Activated naive CD4-positive, alpha-beta T cell treated with anti-CD3 and anti-CD28 coated beads, Interleukin-2, amount 10 ng/mL, durations not matched to agents 7 days and 5 days (primary cell): ENCODE data around the gene CCDC40.
"Not testable (repeated sequence)": the region's sequence is repeated elsewhere in the genome, so short reads cannot be mapped to it uniquely, and the experiment has no call there.

Experiments
- CTCF ChIA-PET: fragments of 350-600 bp; sonication (Branson Sonifier 250); formaldehyde crosslinking; loops from one replicate; lab custom pipeline; 2021; ENCODE audit warnings: antibody characterized with exemption; lab: Charles Lee
- DNase-seq: peaks from one replicate; pipeline ENCODE4 v3.0.0-alpha.2; 2020
- H3K27ac Mint-ChIP-seq: one replicate; pipeline ENCODE4 v1.8.0; 2021; ENCODE audit warnings: mild to moderate bottlenecking, moderate library complexity, mixed read lengths
- H3K27me3 Mint-ChIP-seq: one replicate; pipeline ENCODE4 v1.8.0; 2021; ENCODE audit warnings: mild to moderate bottlenecking, mixed read lengths
- H3K36me3 Mint-ChIP-seq: one replicate; pipeline ENCODE4 v1.8.0; 2021; ENCODE audit warnings: mixed read lengths
- H3K4me1 Mint-ChIP-seq: one replicate; pipeline ENCODE4 v1.8.0; 2021; ENCODE audit warnings: mixed read lengths
- H3K4me3 Mint-ChIP-seq: one replicate; pipeline ENCODE4 v1.8.0; 2021; ENCODE audit warnings: mild to moderate bottlenecking, moderate library complexity, mixed read lengths
- H3K9me3 Mint-ChIP-seq: one replicate; pipeline ENCODE4 v1.8.0; 2021; ENCODE audit warnings: mixed read lengths

CCDC40 gene

GRCh38 chr17:80034791-80035686 lies 1.4 kb upstream of the CCDC40 start:
- Mint-ChIP-seq H3K4me3 (peak overlapping the region; percentile 72), H3K27ac (peak overlapping the region; percentile 14), H3K27me3 (peaks cover 76% of the 10 kb centered on the region), H3K4me1 (peaks cover 13% of the 10 kb centered on the region), H3K36me3 (no peaks in the 10 kb centered on the region), H3K9me3 (no peaks in the 10 kb centered on the region)
- peak; percentile 65 for DNase-seq
- CTCF ChIA-PET, result interaction anchor here (2.3 kb wide), 1 partner anchor 30 kb away, joined by 7 read pairs; no protein-coding TSS in a partner anchor

- CTCF ChIA-PET, result no interaction called here
- peak within 1 kb of the TSS; percentile 14 for H3K27ac Mint-ChIP-seq
- H3K4me3 Mint-ChIP-seq, result peak within 1 kb of the TSS; percentile 79
- H3K36me3 Mint-ChIP-seq, result no peaks in the 10 kb centered on the region
- H3K9me3 Mint-ChIP-seq, result no peaks in the 10 kb centered on the region
- no peak for DNase-seq
- peaks cover 13% of the 10 kb centered on the region for H3K4me1 Mint-ChIP-seq
- peaks cover 71% of the 10 kb centered on the region for H3K27me3 Mint-ChIP-seq
Measured at GRCh38 chr17:80035687-80035936, 830 bp upstream of the CCDC40 start, which contains the start of gene TBC1D16. TSS of gene TBC1D16 (minus strand) at chr17:80035872. CDS start at chr17:80013547, 22,325 bp downstream.

GRCh38 chr17:80036715-80037477 lies 454 bp downstream of the CCDC40 start:
- Mint-ChIP-seq H3K4me1 (peaks cover 11% of the 10 kb centered on the region), H3K9me3 (no peaks in the 10 kb centered on the region), H3K27ac (no peak overlapping the region), H3K36me3 (no peaks in the 10 kb centered on the region), H3K4me3 (peak overlapping the region; percentile 79), H3K27me3 (peaks cover 76% of the 10 kb centered on the region)
- DNase-seq, result peak; percentile 56
- CTCF ChIA-PET, result interaction anchor here (1.1 kb wide), 1 partner anchor 28 kb away, joined by 3 read pairs; no protein-coding TSS in a partner anchor

GRCh38 chr17:80043963-80044362 lies 7.5 kb downstream of the CCDC40 start:
- no peak overlapping the region for H3K4me3 Mint-ChIP-seq
- H3K27ac Mint-ChIP-seq, result no peak overlapping the region
- peaks cover 26% of the 10 kb centered on the region for H3K27me3 Mint-ChIP-seq
- no peak for DNase-seq
- H3K36me3 Mint-ChIP-seq, result no peaks in the 10 kb centered on the region
- H3K4me1 Mint-ChIP-seq, result no peaks in the 10 kb centered on the region
- peaks cover 1% of the 10 kb centered on the region for H3K9me3 Mint-ChIP-seq
- CTCF ChIA-PET, result no interaction called here

- H3K36me3 Mint-ChIP-seq, result no peaks in the 10 kb centered on the region
- H3K4me3 Mint-ChIP-seq, result no peak overlapping the region
- H3K27ac Mint-ChIP-seq, result no peak overlapping the region
- H3K4me1 Mint-ChIP-seq, result no peaks in the 10 kb centered on the region
- no peak for DNase-seq
- CTCF ChIA-PET, result no interaction called here
- peaks cover 1% of the 10 kb centered on the region for H3K9me3 Mint-ChIP-seq
- peaks cover 15% of the 10 kb centered on the region for H3K27me3 Mint-ChIP-seq
Measured at GRCh38 chr17:80045703-80046102, 9.3 kb downstream of the CCDC40 start.

GRCh38 chr17:80046709-80047108 lies 10.3 kb downstream of the CCDC40 start:
- peaks cover 14% of the 10 kb centered on the region for H3K27me3 Mint-ChIP-seq
- H3K27ac Mint-ChIP-seq, H3K9me3 Mint-ChIP-seq, CTCF ChIA-PET, H3K4me1 Mint-ChIP-seq, DNase-seq, H3K4me3 Mint-ChIP-seq, H3K36me3 Mint-ChIP-seq: not testable (repeated sequence)

- Mint-ChIP-seq H3K9me3 (peaks cover 1% of the 10 kb centered on the region), H3K4me1 (no peaks in the 10 kb centered on the region), H3K27me3 (peaks cover 12% of the 10 kb centered on the region), H3K4me3 (no peak overlapping the region), H3K36me3 (no peaks in the 10 kb centered on the region), H3K27ac (no peak overlapping the region)
- no peak for DNase-seq
- CTCF ChIA-PET, result no interaction called here
Measured at GRCh38 chr17:80047176-80047575, 10.7 kb downstream of the CCDC40 start.

GRCh38 chr17:80049986-80050385 lies 13.5 kb downstream of the CCDC40 start:
- H3K4me3 Mint-ChIP-seq, result no peak overlapping the region
- no peaks in the 10 kb centered on the region for H3K9me3 Mint-ChIP-seq
- no peaks in the 10 kb centered on the region for H3K36me3 Mint-ChIP-seq
- H3K27ac Mint-ChIP-seq, result no peak overlapping the region
- no peak for DNase-seq
- CTCF ChIA-PET, result no interaction called here
- no peaks in the 10 kb centered on the region for H3K4me1 Mint-ChIP-seq
- H3K27me3 Mint-ChIP-seq, result peaks cover 5% of the 10 kb centered on the region

GRCh38 chr17:80050706-80051105 lies 14.3 kb downstream of the CCDC40 start:
- CTCF ChIA-PET, result no interaction called here
- Mint-ChIP-seq H3K9me3 (no peaks in the 10 kb centered on the region), H3K27ac (no peak overlapping the region)

GRCh38 chr17:80051681-80052080 lies 15.2 kb downstream of the CCDC40 start:
- Mint-ChIP-seq H3K27ac (no peak overlapping the region), H3K4me1 (no peaks in the 10 kb centered on the region)

More at GRCh38 chr17:80050706-80051105, 14.3 kb downstream of the CCDC40 start:
- no peak for DNase-seq
- Mint-ChIP-seq H3K36me3 (no peaks in the 10 kb centered on the region), H3K4me3 (no peak overlapping the region), H3K4me1 (no peaks in the 10 kb centered on the region), H3K27me3 (peaks cover 5% of the 10 kb centered on the region)

GRCh38 chr17:80053102-80053501 lies 16.7 kb downstream of the CCDC40 start:
- Mint-ChIP-seq H3K9me3 (no peaks in the 10 kb centered on the region), H3K4me1 (no peaks in the 10 kb centered on the region), H3K36me3 (no peaks in the 10 kb centered on the region), H3K27me3 (peaks cover 5% of the 10 kb centered on the region), H3K27ac (no peak overlapping the region), H3K4me3 (no peak overlapping the region)
- DNase-seq, result no peak
- CTCF ChIA-PET, result no interaction called here

More at GRCh38 chr17:80051681-80052080, 15.2 kb downstream of the CCDC40 start:
- no peaks in the 10 kb centered on the region for H3K36me3 Mint-ChIP-seq
- no peak overlapping the region for H3K4me3 Mint-ChIP-seq
- CTCF ChIA-PET, result no interaction called here
- peaks cover 5% of the 10 kb centered on the region for H3K27me3 Mint-ChIP-seq
- H3K9me3 Mint-ChIP-seq, result no peaks in the 10 kb centered on the region
- no peak for DNase-seq

GRCh38 chr17:80055597-80055996 lies 19.2 kb downstream of the CCDC40 start:
- H3K27me3 Mint-ChIP-seq, result peaks cover 18% of the 10 kb centered on the region
- no peak overlapping the region for H3K4me3 Mint-ChIP-seq
- no peak for DNase-seq
- H3K4me1 Mint-ChIP-seq, result no peaks in the 10 kb centered on the region
- H3K36me3 Mint-ChIP-seq, result no peaks in the 10 kb centered on the region
- no peaks in the 10 kb centered on the region for H3K9me3 Mint-ChIP-seq
- CTCF ChIA-PET, result no interaction called here
- no peak overlapping the region for H3K27ac Mint-ChIP-seq

- H3K36me3 Mint-ChIP-seq, result no peaks in the 10 kb centered on the region
- CTCF ChIA-PET, result interaction anchor here (1.3 kb wide), 1 partner anchor 51 kb away, joined by 4 read pairs; no protein-coding TSS in a partner anchor
Measured at GRCh38 chr17:80058311-80058955, 22.0 kb downstream of the CCDC40 start.

GRCh38 chr17:80060644-80061043 lies 24.2 kb downstream of the CCDC40 start:
- Mint-ChIP-seq H3K4me1 (no peaks in the 10 kb centered on the region), H3K36me3 (no peaks in the 10 kb centered on the region), H3K27me3 (peaks cover 16% of the 10 kb centered on the region), H3K27ac (no peak overlapping the region), H3K9me3 (no peaks in the 10 kb centered on the region), H3K4me3 (no peak overlapping the region)
- CTCF ChIA-PET, result no interaction called here
- no peak for DNase-seq

More at GRCh38 chr17:80058311-80058955, 22.0 kb downstream of the CCDC40 start:
- no peaks in the 10 kb centered on the region for H3K4me1 Mint-ChIP-seq
- H3K27me3 Mint-ChIP-seq, result peaks cover 13% of the 10 kb centered on the region
- no peak overlapping the region for H3K4me3 Mint-ChIP-seq
- no peak overlapping the region for H3K27ac Mint-ChIP-seq
- no peaks in the 10 kb centered on the region for H3K9me3 Mint-ChIP-seq
- DNase-seq, result no peak
